ENCODE measurements around the gene RPTOR. TPM values are rescaled to one million over a fixed set of nuclear protein-coding genes. Genes with fewer than 3 reads are reported as not detected.

RPTOR gene, protein sequence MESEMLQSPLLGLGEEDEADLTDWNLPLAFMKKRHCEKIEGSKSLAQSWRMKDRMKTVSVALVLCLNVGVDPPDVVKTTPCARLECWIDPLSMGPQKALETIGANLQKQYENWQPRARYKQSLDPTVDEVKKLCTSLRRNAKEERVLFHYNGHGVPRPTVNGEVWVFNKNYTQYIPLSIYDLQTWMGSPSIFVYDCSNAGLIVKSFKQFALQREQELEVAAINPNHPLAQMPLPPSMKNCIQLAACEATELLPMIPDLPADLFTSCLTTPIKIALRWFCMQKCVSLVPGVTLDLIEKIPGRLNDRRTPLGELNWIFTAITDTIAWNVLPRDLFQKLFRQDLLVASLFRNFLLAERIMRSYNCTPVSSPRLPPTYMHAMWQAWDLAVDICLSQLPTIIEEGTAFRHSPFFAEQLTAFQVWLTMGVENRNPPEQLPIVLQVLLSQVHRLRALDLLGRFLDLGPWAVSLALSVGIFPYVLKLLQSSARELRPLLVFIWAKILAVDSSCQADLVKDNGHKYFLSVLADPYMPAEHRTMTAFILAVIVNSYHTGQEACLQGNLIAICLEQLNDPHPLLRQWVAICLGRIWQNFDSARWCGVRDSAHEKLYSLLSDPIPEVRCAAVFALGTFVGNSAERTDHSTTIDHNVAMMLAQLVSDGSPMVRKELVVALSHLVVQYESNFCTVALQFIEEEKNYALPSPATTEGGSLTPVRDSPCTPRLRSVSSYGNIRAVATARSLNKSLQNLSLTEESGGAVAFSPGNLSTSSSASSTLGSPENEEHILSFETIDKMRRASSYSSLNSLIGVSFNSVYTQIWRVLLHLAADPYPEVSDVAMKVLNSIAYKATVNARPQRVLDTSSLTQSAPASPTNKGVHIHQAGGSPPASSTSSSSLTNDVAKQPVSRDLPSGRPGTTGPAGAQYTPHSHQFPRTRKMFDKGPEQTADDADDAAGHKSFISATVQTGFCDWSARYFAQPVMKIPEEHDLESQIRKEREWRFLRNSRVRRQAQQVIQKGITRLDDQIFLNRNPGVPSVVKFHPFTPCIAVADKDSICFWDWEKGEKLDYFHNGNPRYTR (N-terminal part only)
- 10 to 100 TPM in 1 of 3 donors, 1 to 10 TPM in 2; 1.8 to 10.2 (median 3.8) TPM for polyA plus RNA-seq

- peak; percentile 81 to 86 (median 83) for DNase-seq
- H3K4me1 Mint-ChIP-seq = peaks cover 22 to 41% of the 10 kb centered on the region in 2 donors
- no peaks in the 10 kb centered on the region for H3K36me3 Mint-ChIP-seq
- H3K27me3 Mint-ChIP-seq (ENCODE audit: low read depth in 3 of 3) = peaks cover 6 to 10% (median 8%) of the 10 kb centered on the region in 3 donors
- H3K4me3 Mint-ChIP-seq = peak within 1 kb of the TSS; percentile 86 to 91 (median 90)
- peak within 1 kb of the TSS; percentile 77 to 96 (median 86) for H3K27ac Mint-ChIP-seq
- H3K9me3 Mint-ChIP-seq = no peaks in the 10 kb centered on the region
These were observed at the start of gene RPTOR for GRCh38 chr17:80544655-80545498. Gene RPTOR (plus strand): TSS chr17:80544838. CDS start chr17:80545630, 792 bp downstream.

DNA sequence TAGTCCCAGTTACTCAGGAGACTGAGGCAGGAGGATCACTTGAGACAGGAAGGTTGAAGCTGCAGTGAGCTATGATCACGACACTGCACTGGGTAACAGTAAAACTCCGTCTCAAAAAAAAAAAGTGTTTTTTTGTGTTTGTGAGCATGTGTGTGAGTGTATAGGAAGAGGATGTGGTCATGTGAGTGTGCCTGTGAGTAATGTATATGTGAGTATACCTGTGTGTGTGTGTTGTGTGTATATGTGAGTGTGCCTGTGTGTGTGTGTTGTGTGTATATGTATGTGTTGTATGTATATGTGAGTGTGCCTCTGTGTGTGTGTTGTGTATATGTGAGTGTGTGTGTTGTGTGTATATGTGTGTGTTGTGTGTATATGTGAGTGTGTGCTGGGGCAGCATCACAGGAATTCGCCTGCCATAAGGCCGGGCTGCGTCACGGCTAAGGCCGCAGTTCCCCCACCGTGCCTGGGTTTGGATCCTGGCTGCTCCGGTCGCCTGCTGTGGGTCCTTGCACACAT lies 46.9 kb upstream of the RPTOR start:
- Mint-ChIP-seq H3K4me3 (no peak overlapping the region), H3K27ac (no peak overlapping the region), H3K27me3 (ENCODE audit: low read depth in 3 of 3) (peaks cover 0 to 21% (median 4%) of the 10 kb centered on the region in 3 donors)

GRCh38 chr17:80498242-80498919 lies 46.3 kb upstream of the RPTOR start:
- H3K4me1 Mint-ChIP-seq = peaks cover 0 to 5% of the 10 kb centered on the region in 2 donors
- H3K36me3 Mint-ChIP-seq = no peaks in the 10 kb centered on the region
- H3K27ac Mint-ChIP-seq = no peak overlapping the region

More for the DNA sequence above, 46.9 kb upstream of the RPTOR start:
- Mint-ChIP-seq H3K36me3 (no peaks in the 10 kb centered on the region), H3K9me3 (no peaks in the 10 kb centered on the region), H3K4me1 (peaks cover 0 to 5% of the 10 kb centered on the region in 2 donors)
- no peak for DNase-seq

GRCh38 chr17:80498920-80499410 lies 45.7 kb upstream of the RPTOR start:
- Mint-ChIP-seq H3K4me3 (no peak overlapping the region), H3K27ac (no peak overlapping the region), H3K36me3 (no peaks in the 10 kb centered on the region), H3K4me1 (peaks cover 0 to 5% of the 10 kb centered on the region in 2 donors), H3K9me3 (no peaks in the 10 kb centered on the region), H3K27me3 (ENCODE audit: low read depth in 3 of 3) (peaks cover 0 to 23% (median 1%) of the 10 kb centered on the region in 3 donors)
- DNase-seq = no peak

More at GRCh38 chr17:80498242-80498919, 46.3 kb upstream of the RPTOR start:
- no peak overlapping the region for H3K4me3 Mint-ChIP-seq
- DNase-seq = no peak
- no peaks in the 10 kb centered on the region for H3K9me3 Mint-ChIP-seq
- peaks cover 0 to 23% (median 4%) of the 10 kb centered on the region in 3 donors for H3K27me3 Mint-ChIP-seq (ENCODE audit: low read depth in 3 of 3)

DNA sequence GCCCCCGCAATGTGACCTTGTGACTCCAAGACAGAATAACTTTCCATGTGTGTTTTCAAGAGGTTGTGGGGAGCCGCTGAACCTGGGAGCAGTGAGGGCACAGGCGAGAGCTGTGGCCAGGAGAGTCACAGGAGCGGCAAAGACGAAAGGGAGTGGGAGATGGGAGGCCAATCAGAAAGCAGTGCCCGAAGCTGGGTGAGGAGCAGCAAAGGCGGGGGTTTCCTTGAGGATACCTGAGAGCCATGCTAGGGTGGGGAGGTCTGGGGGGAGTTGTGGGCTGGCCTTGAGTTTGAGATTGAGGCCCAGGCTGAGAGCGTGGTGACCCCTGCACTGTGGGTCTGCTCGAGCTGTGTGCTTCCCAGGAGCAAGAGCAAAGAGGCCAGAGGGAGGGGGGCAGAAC lies 45.1 kb upstream of the RPTOR start:
- Mint-ChIP-seq H3K4me3 (no peak overlapping the region), H3K4me1 (peaks cover 0 to 5% of the 10 kb centered on the region in 2 donors), H3K27ac (no peak overlapping the region), H3K36me3 (no peaks in the 10 kb centered on the region), H3K27me3 (ENCODE audit: low read depth in 3 of 3) (peaks cover 0 to 19% (median 3%) of the 10 kb centered on the region in 3 donors), H3K9me3 (no peaks in the 10 kb centered on the region)
- DNase-seq = no peak

- Mint-ChIP-seq H3K36me3 (no peaks in the 10 kb centered on the region), H3K4me1 (peaks cover 0 to 5% of the 10 kb centered on the region in 2 donors), H3K4me3 (no peak overlapping the region), H3K9me3 (no peaks in the 10 kb centered on the region), H3K27me3 (ENCODE audit: low read depth in 3 of 3) (peaks cover 0 to 21% (median 3%) of the 10 kb centered on the region in 3 donors), H3K27ac (no peak overlapping the region)
- no peak for DNase-seq
These were observed 44.5 kb upstream of the RPTOR start for GRCh38 chr17:80499961-80500665.

- H3K27ac Mint-ChIP-seq = no peak overlapping the region
- H3K4me3 Mint-ChIP-seq = no peak overlapping the region
- DNase-seq = no peak
- H3K27me3 Mint-ChIP-seq (ENCODE audit: low read depth in 3 of 3) = peaks cover 0 to 14% (median 6%) of the 10 kb centered on the region in 3 donors
- no peaks in the 10 kb centered on the region for H3K9me3 Mint-ChIP-seq
- H3K4me1 Mint-ChIP-seq = peaks cover 0 to 5% of the 10 kb centered on the region in 2 donors
- H3K36me3 Mint-ChIP-seq = no peaks in the 10 kb centered on the region
These were observed 42.7 kb upstream of the RPTOR start for GRCh38 chr17:80501741-80502577.

- H3K9me3 Mint-ChIP-seq = no peaks in the 10 kb centered on the region
- no peak overlapping the region for H3K4me3 Mint-ChIP-seq
- H3K36me3 Mint-ChIP-seq = no peaks in the 10 kb centered on the region
- H3K27me3 Mint-ChIP-seq (ENCODE audit: low read depth in 3 of 3) = peaks cover 0 to 14% (median 6%) of the 10 kb centered on the region in 3 donors
- peaks cover 0 to 3% of the 10 kb centered on the region in 2 donors for H3K4me1 Mint-ChIP-seq
- H3K27ac Mint-ChIP-seq = no peak overlapping the region
- DNase-seq = no peak
These were observed 42.1 kb upstream of the RPTOR start for GRCh38 chr17:80502578-80502877.

GRCh38 chr17:80503031-80503430 lies 41.6 kb upstream of the RPTOR start:
- Mint-ChIP-seq H3K36me3 (no peaks in the 10 kb centered on the region), H3K27me3 (ENCODE audit: low read depth in 3 of 3) (peaks cover 0 to 14% (median 6%) of the 10 kb centered on the region in 3 donors), H3K27ac (no peak overlapping the region), H3K9me3 (no peaks in the 10 kb centered on the region), H3K4me1 (no peaks in the 10 kb centered on the region), H3K4me3 (no peak overlapping the region)
- no peak for DNase-seq

GRCh38 chr17:80503921-80504320 lies 40.7 kb upstream of the RPTOR start:
- Mint-ChIP-seq H3K36me3 (no peaks in the 10 kb centered on the region), H3K27ac (no peak overlapping the region), H3K4me3 (no peak overlapping the region), H3K27me3 (ENCODE audit: low read depth in 3 of 3) (peaks cover 0 to 14% (median 6%) of the 10 kb centered on the region in 3 donors), H3K9me3 (no peaks in the 10 kb centered on the region), H3K4me1 (no peaks in the 10 kb centered on the region)
- DNase-seq = no peak

DNA sequence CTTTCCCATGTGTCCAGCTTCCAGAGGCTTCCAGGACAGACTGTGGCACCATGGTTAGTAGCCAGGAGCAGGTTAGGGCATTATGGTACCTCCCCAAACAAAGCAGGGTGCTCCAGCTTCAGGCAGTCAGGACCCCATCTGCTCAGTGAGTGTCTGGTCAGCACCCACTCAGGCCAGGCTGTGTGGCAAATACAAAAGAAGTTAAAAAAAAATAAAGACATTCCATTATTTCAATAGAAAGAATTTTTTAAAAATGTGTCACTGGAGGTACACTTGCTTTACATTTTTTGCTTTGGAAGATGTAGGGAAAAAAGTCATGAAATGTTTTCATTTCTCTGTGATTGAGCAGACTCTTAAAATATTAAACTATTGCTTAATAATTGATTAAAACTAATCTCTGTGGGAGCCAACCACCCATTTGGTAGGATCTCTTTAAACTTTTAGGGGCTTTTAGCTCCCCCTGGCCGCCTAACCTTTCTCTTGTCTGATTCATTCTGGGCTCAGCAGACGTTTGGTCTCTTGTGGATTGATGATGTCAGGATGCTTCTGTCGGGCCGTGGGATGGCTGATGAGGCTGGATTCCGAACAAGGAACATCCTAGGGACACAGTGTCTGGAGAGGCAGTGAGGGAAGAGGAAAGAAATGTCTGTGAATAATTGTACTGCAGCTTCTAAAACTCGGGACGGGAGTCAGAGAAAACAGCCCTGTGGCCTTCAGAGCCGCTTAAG lies 39.8 kb upstream of the RPTOR start:
- Mint-ChIP-seq H3K4me3 (no peak overlapping the region), H3K4me1 (no peaks in the 10 kb centered on the region), H3K36me3 (no peaks in the 10 kb centered on the region), H3K27ac (no peak overlapping the region), H3K27me3 (ENCODE audit: low read depth in 3 of 3) (peaks cover 0 to 11% (median 6%) of the 10 kb centered on the region in 3 donors), H3K9me3 (no peaks in the 10 kb centered on the region)
- peak; percentile 14 to 25 (median 18) for DNase-seq

Data from immature natural killer cell (primary cell).